HG03175 (cell line): ENCODE measurements around the gene SEC14L2.

ENCODE experiments used
- ATAC-seq: cut with Tn5 transposase; IDR thresholded peaks from one replicate; pipeline ENCODE4 v1.9.1; 2021; ENCODE audit warnings: mild to moderate bottlenecking, moderate library complexity; ENCODE audit not compliant: unreplicated experiment

Gene SEC14L2

GRCh38 chr22:30425327-30425615 is 28.5 kb downstream of the SEC14L2 start:
- ATAC-seq: no peak

DNA sequence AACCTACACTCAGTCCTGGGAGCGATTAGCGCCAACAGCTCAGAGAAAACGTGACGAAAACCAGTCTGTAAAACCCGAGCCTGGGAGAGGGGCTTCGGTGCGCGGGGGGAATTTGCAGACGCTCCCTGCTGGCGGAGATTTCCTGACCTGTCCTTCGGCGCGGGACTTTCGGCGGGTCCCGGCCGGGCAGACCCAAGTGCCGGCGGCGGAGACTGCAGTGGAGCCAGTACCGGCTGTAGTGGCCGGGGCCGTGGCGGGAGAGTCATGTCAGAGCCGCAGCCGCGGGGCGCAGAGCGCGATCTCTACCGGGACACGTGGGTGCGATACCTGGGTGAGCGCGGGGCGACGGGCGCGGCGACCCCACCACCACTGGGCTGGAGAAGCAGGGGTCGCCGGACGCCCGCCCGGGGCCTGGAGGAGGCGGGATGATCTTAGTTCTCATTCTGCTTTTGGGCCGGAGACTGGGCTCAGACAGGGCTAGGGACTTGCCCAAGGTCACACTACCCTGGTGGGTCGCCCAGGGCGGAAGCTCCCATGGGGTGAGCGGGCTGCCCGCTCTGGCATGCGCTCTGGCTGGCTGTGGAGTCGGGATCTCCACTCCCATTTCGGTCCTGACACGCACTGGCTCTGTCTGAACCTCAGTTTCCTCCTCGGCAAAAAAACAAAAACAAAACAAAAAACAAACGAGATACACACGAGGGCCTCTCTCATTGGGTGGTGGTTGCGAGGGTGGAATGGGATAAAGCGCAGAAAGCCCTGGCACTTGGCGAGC is 29.0 kb downstream of the SEC14L2 start, which contains the start of gene MTFP1:
Gene MTFP1 (plus strand): TSS at position 153 of the 772 bp plus-strand sequence. CDS start 112 bp downstream, at position 265.
- no peak for ATAC-seq

- no peak for ATAC-seq
Observed at GRCh38 chr22:30426388-30427353, 29.9 kb downstream of the SEC14L2 start.

GRCh38 chr22:30427871-30428270 is 31.1 kb downstream of the SEC14L2 start:
- ATAC-seq: no peak

DNA sequence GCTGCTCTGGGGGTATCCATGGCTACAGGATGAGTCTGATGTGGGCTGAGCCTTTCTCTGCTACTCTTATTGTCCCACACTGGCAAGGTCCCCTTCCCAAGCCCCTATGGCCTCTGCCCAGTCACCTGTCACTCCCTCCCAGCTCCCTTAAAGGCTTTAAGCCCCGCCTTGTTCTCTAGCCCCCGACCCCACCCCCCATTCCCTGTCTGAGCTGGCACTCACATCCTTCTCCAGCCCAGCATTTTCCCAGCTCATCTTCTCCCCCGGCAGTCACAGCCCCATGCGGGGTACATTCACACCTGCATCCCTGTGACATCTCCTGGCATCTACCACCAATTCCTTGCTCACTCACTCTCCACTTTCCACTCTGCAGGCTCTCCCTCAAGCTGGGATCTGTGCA is 33.1 kb downstream of the SEC14L2 start:
- no peak for ATAC-seq

GRCh38 chr22:30430933-30431332 is 34.1 kb downstream of the SEC14L2 start:
- no peak for ATAC-seq

DNA sequence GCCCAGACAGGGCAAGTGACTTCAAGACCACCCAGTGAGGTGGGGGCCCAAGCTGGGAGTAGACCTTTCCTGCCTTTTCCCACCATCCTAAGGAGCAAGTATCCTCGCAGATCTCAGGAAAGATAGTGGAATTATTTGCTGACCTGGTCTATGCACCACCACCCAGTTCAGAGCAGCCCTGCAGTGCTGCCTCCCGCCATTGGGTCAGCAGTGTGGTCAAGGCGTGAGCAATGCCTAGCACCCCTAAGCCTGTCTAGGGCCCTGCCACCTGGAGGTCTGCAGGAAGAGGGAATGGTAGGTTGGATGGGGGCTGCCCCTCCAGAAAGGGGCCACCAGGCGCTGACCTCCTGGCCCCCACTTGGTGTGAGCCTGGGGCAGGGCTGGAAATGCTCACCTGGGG is 35.3 kb downstream of the SEC14L2 start:
- no peak for ATAC-seq

DNA sequence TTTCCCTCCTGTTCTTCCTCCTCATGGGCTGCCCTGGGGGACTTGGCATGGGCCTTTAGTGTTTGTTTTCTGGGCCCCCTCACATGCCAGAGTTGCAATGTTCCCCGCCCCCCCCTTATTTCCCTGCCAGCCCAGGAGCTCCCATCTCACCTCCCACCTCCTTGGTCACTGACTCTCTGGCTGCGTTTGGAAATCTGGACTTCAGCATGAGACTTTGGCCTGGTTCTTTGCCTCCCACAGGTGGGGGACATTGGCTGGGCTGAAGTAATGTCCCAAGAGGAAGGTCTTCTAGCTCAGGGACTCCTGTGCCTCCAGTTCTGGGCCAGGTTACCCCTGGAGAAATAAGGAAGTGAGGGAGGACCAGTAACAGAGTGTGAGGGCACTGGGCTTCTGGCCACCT is 35.7 kb downstream of the SEC14L2 start:
- no peak for ATAC-seq

- no peak for ATAC-seq
Observed at GRCh38 chr22:30433227-30433626, 36.4 kb downstream of the SEC14L2 start.

DNA sequence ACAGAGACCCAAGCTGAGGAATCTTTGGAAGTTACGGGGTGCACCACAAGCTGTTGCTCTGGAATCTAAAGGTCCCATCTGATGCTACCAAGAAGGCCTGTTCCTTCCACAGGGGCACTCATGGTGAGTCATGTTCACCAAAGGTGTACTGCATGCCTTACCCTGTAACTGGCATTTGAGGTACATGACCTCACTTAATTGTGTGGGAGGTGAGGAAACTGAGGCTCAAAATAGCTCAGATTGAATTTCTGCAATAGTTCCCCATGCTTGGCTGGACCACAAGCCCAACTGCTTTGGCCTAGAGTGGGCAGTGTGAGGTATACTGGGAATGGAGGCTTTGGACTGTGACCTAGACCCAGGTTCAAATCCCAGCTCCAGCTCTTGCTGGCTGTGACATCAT is 37.0 kb downstream of the SEC14L2 start:
- no peak for ATAC-seq

DNA sequence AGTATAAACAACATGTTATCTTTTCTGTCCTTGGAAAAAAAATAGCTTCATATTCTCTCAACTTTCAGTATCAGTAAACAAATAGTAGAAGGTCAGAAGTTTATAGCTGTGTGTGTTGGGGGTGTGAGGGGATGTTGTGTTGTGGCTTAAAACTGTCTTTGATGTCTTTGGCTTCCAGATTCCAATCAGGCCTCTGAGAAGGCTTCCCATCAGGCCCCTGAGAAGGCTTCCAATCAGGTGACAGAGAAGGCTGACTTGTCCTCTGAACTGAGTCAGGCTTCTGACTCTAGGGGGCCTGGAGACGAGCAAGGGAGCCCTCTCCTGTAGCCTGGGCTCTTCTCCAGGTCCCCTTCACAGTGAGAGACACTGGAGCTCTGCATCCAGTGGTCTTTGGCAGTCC is 38.0 kb downstream of the SEC14L2 start:
- no peak for ATAC-seq

DNA sequence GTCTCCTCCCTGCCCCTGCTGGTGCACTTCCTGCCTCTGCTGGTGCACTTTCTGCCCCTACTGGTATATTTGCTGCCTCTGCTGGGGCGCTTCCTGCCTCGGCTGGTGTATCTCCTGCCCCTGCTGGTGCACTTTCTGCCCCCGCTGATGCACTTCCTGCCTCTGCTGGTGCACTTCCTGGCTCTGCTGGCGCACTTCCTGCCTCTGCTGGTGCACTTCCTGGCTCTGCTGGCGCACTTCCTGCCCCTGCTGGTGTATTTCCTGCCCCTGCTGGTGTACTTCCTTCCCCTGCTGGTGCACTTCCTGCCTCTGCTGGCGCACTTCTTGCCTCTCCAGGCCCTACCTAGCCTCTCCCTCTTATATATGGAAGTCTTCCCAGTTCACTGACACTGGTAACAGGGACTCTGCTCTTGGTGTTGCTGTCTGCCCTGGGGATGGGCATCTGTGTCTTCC is 38.9 kb downstream of the SEC14L2 start:
- ATAC-seq: no peak

DNA sequence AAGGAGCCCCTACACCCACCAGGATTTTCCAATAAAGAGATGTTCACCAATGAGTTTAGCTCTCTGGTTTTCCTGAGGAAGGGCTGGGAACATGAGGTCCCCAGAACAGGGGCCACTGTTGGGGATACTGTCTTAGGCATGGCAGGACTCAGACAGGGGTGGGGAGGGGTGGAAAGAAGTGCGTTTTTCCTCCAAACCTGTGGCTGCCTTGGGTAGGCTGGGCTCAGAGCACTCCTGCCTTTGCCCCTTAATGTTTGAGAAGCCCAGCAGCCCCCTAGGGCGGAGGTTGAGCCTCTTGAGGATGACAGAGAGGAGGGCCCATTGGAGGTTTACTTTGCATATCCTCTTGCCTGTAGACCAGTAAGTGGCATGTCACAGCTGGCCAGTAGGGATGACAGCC is 39.4 kb downstream of the SEC14L2 start:
- no peak for ATAC-seq

DNA sequence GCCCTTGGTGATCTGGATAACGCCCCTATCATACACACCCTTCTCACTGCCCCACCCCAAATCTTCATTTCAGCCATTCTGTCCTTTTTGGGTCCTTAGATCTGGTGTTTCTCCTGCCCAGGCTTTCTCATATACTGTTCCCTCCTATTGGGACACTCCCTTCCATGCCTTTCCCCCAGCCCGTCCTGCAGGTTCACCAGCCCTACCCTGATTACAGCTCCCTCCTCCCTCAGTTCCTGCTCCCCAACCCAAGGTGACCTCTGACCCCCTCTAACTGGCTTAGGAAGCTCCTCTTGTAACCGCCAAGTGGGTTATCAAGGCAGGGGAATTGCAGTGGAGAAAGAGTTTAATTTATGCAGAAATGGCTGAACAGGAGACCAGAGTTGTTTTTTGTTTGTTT is 41.7 kb downstream of the SEC14L2 start:
- no peak for ATAC-seq

- no peak for ATAC-seq
Observed at GRCh38 chr22:30439226-30439625, 42.4 kb downstream of the SEC14L2 start.

DNA sequence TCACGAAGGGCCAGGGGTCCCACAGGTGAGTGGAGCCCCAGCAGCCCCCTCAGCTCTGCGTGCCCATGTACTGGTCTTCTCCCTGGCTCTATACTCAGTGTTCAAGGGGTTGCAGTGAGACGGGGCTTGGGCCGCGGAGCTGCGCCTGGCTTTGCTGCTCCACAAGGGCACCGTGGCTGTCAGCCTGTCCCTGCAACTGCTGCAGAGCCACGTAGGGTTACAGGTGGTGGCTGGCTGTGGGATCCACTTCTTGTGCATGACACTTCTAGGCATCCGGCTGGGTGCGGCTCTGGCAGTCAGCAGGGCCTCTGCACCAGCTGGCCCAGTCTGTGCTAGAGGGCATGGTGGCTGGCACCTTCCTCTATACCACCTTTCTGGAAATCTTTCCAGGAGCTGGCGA is 43.0 kb downstream of the SEC14L2 start:
- no peak for ATAC-seq

GRCh38 chr22:30441088-30441487 is 44.3 kb downstream of the SEC14L2 start:
- ATAC-seq: no peak

GRCh38 chr22:30444632-30445437 is 48.0 kb downstream of the SEC14L2 start:
- no peak for ATAC-seq

- no peak for ATAC-seq
Observed at GRCh38 chr22:30445438-30446145, 48.8 kb downstream of the SEC14L2 start.

- no peak for ATAC-seq
Observed at GRCh38 chr22:30447656-30448055, 50.8 kb downstream of the SEC14L2 start.
